Measurements from ENCODE around the gene PTPRK.

The PTPRK gene

DNA sequence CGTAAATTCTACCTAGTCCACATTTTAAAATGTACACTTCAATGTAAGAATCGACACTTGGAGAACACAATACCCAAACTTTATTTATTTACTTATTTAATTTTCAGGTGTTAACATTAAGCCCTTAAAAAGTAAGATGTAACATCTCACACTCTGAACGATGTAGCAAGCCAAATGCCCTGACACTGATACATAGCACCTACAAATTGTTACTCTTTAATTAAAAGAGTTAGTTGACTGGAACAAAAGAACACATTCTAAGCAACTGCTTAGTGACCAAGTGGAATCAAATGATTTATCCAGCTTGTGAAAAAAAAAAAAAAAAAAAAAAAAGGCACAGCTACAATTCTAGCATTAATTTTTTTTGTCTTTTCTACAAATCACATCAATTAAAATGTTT, 327.4 kb downstream of the PTPRK start:
- no peak for DNase-seq (ENCODE audit: low read depth, low spot score)

DNA sequence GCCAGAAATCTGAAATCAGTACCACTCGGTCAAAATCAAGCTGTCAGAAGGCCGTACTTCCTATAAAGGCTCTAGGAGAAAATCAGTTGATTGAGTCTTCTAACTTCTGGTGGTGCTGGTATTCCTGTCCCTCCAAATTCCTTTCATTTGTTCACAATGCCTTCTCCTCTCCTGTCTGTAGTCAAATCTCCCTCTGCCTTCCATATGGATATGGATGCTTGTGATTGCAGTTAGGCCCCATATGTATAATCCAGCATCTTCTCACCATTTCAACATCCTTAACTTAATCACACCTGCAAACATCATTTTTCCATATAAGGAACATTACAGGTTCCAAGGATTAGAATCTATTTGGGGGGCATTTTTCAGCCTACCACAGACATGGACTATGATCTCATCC, 331.7 kb downstream of the PTPRK start:
- DNase-seq (ENCODE audit: low read depth, low spot score): no peak

DNA sequence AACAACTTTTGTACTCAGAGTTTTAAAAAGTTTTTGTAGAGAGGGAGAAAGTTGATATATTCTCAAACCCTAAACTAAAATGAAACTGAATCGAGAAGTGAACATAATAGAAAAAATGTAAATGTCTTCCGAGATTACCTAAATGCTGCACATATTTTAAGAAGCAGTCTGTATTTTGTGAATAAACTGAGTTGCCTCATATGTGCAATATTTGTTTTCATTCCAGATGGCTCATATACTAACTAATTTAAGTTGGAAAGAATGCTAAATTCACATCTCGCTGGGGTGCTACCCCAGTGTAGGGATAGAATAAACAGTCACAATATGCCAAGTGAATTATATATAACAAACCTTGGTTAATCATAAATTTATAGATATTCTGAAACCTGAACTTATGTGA, 333.7 kb downstream of the PTPRK start:
- no peak for DNase-seq (ENCODE audit: low read depth, low spot score)

DNA sequence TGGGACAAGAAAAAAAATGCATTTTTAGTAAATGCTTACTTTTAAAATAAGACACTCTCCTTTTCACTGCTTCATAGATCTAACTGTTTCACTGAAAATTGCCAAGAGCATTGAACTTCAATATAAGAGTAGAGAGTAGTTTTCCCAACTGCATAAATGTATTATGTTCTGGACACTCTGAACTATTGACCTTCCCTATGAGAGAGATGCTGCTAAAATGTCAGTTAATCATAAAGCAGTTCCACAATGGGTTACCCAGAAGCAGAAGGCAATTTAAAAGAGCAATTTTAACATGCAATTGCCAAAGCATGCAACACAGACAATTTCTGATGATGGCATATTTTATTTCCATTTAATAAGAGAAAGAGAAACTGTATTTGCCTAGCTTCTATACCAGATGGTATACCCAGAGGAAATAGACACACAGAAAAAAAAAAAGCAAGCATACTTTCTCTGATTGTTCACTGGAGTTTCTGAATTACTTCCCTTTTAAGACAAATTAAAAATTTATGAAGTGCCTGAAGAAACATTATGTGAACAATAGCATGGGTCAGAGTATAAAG, 340.4 kb downstream of the PTPRK start:
- no peak for DNase-seq (ENCODE audit: low read depth, low spot score)

- no peak for DNase-seq (ENCODE audit: low read depth, low spot score)
Measured at GRCh38 chr6:128174724-128175123, 345.7 kb downstream of the PTPRK start.

DNA sequence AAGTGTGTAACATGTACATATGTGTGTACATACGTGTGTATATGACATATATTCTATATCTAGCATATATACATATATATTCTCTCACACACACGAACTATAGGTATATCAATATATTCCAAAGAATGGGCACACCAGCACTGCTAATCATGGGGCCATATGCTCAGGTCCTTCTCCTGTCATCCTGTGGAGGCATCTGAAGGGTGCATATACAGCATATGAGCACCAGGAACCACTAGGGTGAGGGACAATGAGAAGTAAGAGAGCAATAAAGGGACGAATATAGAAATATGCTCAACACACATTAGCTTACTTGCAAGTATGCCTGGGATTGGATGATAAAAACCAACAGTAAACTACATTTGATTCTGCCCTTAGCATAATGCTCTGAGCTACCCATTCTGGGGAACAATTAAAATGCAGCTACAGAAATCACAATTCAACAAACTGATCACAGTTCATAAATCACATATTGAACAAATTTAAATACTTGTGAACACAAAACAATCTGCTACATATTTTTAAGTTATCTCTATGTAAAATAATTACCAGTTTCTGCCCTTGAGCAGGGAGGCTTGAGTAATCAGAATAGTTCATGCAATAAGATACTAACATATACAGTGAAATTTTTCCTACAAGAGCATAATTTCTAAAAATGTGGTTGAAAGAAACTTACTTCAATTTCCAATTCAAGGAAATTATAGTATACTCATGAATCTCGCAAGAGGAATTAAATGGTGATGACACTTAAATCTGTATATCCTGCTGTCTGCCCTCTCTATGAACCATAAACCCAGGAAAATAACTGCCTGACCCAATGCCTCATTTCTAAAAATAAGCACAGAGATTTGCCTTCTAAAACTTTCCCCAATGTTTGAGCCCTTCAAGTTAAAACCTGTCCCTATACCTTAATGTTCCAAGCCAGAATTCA, 347.4 kb downstream of the PTPRK start:
- no peak for DNase-seq (ENCODE audit: low read depth, low spot score)

DNA sequence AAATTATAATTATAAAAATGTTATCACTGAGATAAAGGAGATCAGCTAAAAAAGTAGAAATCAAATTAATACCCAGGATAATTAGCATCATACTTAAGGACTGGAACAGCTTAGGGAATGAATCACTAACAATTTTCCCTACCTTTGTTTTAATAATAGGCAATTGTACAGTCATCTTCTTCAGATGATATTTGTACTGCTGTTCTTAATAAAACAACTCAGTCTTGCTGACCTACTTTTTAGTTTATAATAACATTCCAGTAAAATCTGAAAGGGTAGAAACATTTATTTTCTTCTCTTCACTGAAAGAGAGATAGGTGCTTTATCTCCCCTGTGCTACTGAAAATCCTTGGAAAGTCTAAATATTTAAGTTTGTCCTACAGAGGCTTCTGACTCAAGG, 348.3 kb downstream of the PTPRK start:
- no peak for DNase-seq (ENCODE audit: low read depth, low spot score)

DNA sequence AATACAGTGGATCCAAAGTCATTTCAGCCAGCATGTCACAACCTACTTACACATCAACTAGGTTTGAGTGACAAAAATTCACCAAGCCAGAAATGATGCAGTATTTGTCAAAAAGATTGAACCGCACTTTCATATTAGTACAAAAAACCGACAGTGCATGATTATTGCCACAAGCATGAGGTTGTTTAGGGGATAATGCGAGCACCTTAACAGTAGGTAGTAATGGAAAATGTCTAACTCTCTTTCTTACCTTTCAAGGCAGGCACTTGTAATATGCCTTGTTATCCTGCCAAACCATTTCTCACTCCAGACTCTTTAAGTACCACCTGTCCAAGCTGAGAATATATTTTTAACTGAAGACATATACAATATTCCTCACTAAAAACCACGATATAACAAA, 349.2 kb downstream of the PTPRK start:
- no peak for DNase-seq (ENCODE audit: low read depth, low spot score)

- DNase-seq (ENCODE audit: low read depth, low spot score): no peak
Measured at GRCh38 chr6:128168244-128168643, 352.2 kb downstream of the PTPRK start.

DNA sequence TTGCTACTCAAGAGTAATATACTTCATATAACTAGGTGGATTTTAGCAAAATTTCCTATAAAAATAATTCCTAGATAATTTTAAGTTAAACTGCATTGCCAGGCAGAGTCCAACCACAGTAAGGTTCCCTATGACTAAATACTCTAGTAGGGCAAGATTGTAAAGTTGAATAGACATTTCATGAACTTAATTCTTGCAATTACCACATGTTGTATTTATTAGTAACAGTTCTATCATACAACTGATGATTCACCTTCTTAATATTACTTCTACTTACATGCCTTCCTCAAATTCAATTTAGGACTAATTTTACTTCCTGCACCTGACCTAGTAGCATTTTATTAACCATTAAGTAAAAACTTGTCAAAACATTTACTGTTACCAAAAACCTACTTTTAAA, 352.8 kb downstream of the PTPRK start:
- no peak for DNase-seq (ENCODE audit: low read depth, low spot score)

GRCh38 chr6:128164254-128164653, 356.1 kb downstream of the PTPRK start:
- DNase-seq (ENCODE audit: low read depth, low spot score): no peak

GRCh38 chr6:128162423-128162822, 358.0 kb downstream of the PTPRK start:
- no peak for DNase-seq (ENCODE audit: low read depth, low spot score)

GRCh38 chr6:128161839-128162238, 358.6 kb downstream of the PTPRK start:
- DNase-seq (ENCODE audit: low read depth, low spot score): no peak

- no peak for DNase-seq (ENCODE audit: low read depth, low spot score)
Measured at GRCh38 chr6:128161263-128161662, 359.1 kb downstream of the PTPRK start.

- DNase-seq (ENCODE audit: low read depth, low spot score): no peak
Measured at GRCh38 chr6:128158496-128158895, 361.9 kb downstream of the PTPRK start.

DNA sequence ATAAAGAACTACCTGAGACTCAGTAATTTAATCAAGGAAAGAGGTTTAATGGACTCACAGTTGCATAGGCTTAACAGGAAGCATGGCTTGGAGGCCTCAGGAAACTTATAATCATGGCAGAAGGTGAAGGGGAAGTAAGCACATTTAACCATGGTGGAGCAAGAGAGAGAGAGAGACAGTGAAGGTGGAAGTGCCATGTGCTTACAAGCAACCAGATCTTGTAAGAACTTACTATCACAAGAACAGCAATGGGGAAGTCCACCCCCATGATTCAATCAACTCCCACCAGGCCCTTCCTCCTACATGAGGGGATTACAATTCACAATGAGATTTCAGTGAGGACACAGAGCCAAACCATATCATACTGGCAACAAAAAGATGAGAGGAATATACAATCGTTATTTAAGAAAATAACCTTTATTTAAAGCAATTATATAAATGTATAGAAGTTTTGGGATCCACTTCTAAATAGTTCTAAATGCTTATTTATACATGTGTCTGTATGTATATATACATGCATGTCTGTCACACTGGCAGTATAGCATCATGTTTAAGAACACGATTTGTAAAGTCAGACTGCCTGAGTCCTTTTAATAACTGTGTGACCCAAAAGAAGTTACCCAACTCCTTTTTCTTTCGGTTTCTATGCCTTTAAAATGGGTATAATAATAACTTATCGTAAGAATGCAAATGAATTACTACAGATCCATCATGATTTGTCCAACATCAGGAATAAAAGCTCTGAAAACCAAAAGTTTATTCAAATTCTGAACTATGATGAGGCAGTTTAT, 363.9 kb downstream of the PTPRK start:
- DNase-seq (ENCODE audit: low read depth, low spot score): no peak

DNA sequence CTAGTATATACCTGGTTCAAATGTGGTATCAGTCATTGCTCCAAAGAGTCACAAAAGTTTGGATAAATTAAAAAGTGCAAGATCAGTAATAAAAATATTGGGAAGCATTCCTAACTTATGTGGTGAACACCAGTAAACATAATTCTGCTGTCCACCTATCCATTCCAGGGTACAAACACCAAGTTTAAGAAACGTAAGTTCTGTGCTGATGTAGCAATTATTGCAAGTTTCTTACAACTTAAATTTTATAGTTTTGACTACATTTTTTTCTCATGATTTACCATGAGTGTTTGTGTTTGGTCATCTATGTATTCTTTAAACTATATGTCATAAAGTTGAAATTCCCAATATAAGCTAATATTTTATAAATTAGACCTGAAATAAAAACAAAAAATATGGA, 364.6 kb downstream of the PTPRK start:
- DNase-seq (ENCODE audit: low read depth, low spot score): no peak

DNA sequence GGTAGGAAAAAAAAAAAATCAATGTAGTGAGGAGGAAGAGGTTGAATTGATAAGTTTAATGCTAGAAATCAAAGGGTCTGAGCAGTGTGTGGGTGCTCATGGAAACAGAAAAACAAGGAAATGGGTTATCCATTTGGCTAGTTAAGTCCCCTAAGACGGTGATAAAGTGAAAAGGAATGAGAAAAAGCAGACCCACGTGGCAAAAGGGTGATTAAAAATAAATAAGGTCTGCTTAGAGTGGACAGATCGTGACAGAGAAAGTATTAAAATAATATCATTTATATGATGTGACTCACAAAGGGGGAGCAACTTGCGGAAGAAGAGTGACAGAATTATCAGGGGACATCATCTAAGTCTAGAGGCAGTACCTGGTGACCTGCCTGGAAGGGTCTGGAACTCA, 367.8 kb downstream of the PTPRK start:
- DNase-seq (ENCODE audit: low read depth, low spot score): no peak

DNA sequence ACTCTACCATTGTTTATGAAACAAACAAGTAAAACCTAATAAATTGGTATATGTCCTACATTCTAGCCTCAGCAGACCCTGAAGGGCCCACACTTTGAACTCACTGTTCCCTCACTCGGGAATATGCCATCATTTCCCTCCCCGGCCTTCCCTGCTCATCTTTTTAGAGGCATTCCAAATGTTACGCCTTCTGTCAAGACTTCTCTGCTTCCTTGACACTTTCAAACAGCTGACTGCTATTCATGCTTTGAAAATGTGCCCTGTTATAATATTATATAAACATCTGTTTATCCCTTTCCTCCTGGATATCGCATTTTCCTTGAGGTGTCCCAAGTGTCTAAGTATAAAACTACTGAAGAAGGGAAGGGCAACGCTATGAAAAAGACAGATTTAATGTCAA, 370.0 kb downstream of the PTPRK start:
- no peak for DNase-seq (ENCODE audit: low read depth, low spot score)

- no peak for DNase-seq (ENCODE audit: low read depth, low spot score)
Measured at GRCh38 chr6:128149796-128150195, 370.6 kb downstream of the PTPRK start.

- no peak for DNase-seq (ENCODE audit: low read depth, low spot score)
Measured at GRCh38 chr6:128144320-128144719, 376.1 kb downstream of the PTPRK start.

GRCh38 chr6:128141932-128142331, 378.5 kb downstream of the PTPRK start:
- DNase-seq (ENCODE audit: low read depth, low spot score): no peak

DNA sequence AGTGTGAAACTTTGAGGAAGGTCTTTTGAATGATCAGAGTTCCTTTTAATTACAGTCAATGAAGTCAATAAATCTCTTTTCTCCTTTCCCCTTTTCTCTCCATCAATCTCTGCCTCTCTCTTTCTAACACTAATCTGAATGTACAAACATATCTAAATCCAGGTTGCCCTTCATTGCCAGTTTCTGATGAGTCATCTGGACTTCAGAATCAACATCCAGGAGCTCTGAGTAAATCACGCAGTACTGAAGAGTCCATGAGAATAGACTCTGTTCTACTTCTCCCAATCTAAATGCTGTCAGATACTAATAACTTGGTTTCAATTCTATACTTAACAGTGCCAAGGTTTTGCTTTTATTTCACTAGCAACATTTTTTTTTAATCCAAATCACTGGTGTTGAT, 380.9 kb downstream of the PTPRK start:
- no peak for DNase-seq (ENCODE audit: low read depth, low spot score)
